Tibial nerve (tissue), 3 donors: ENCODE measurements around the gene SRBD1.

Experiments
- POLR2A ChIP-seq, 2 donors: fragments of 450-650 bp; IDR thresholded peaks; one replicate each; pipeline ENCODE4 v1.6.1; 2017; ENCODE audit warnings: antibody characterized with exemption in 2 of 2, mild to moderate bottlenecking in 2 of 2, moderate library complexity in 2 of 2
- TF ChIP-seq, protein P1 (sequence below), 5 experiments: fragments of 200-600 bp in 3 of 5; fragments of 450-650 bp in 2 of 5; sonication (generic) in 3 of 5; IDR thresholded peaks; one replicate each; pipeline ENCODE4 v1.5.1; 2016 to 2019; ENCODE audit warnings: antibody characterized with exemption in 5 of 5, mild to moderate bottlenecking in 3 of 5, moderate library complexity in 2 of 5

DNA sequence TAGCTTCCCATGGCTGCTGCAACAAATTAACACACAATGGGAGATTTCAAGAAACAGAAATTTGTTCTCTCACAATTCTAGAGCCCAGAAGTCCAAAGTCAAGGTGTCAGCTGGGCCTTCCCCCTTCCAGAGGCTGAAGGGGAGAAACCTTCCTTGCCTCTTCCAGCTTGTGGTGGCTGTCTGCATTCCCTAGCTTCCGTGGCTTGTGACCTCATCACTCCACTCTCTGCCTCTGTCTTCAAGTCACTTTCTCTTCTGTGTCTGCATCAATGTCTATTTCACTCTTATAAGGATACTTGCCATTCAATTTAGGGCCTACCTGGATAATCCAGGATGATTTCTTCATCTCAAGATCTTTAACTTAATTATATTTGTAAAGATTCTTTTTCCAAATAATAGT lies 16.8 kb upstream of the SRBD1 start:
- TF ChIP-seq, protein P1, sequence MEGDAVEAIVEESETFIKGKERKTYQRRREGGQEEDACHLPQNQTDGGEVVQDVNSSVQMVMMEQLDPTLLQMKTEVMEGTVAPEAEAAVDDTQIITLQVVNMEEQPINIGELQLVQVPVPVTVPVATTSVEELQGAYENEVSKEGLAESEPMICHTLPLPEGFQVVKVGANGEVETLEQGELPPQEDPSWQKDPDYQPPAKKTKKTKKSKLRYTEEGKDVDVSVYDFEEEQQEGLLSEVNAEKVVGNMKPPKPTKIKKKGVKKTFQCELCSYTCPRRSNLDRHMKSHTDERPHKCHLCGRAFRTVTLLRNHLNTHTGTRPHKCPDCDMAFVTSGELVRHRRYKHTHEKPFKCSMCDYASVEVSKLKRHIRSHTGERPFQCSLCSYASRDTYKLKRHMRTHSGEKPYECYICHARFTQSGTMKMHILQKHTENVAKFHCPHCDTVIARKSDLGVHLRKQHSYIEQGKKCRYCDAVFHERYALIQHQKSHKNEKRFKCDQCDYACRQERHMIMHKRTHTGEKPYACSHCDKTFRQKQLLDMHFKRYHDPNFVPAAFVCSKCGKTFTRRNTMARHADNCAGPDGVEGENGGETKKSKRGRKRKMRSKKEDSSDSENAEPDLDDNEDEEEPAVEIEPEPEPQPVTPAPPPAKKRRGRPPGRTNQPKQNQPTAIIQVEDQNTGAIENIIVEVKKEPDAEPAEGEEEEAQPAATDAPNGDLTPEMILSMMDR (IDR thresholded peaks at IDR 0.05), result no peak
- no peak for TF ChIP-seq POLR2A (IDR thresholded peaks at IDR 0.05)
